GM18498 (cell line): ENCODE results near the gene TMEM92.
"Not testable (repeated sequence)": the region's sequence is repeated elsewhere in the genome, so short reads cannot be mapped to it uniquely, and the experiment has no call there.

Experiments
- ATAC-seq: cut with Tn5 transposase; IDR thresholded peaks from one replicate; pipeline ENCODE4 v1.9.1; 2021; ENCODE audit warnings: mild to moderate bottlenecking, moderate library complexity; ENCODE audit not compliant: unreplicated experiment

TMEM92 gene

GRCh38 chr17:50275279-50275678, 1.0 kb downstream of the TMEM92 start:
- ATAC-seq, result no peak

GRCh38 chr17:50276588-50277356, 2.5 kb downstream of the TMEM92 start:
- no peak for ATAC-seq

GRCh38 chr17:50277357-50277754, 3.1 kb downstream of the TMEM92 start:
- ATAC-seq, result no peak

- ATAC-seq, result no peak
Measured at GRCh38 chr17:50278526-50279180, 4.4 kb downstream of the TMEM92 start.

- no peak for ATAC-seq
Measured at GRCh38 chr17:50279181-50279526, 4.9 kb downstream of the TMEM92 start.

GRCh38 chr17:50279639-50280038, 5.4 kb downstream of the TMEM92 start:
- no peak for ATAC-seq

- no peak for ATAC-seq
Measured at GRCh38 chr17:50280068-50280467, 5.8 kb downstream of the TMEM92 start.

- no peak for ATAC-seq
Measured at GRCh38 chr17:50280801-50281441, 6.7 kb downstream of the TMEM92 start.

GRCh38 chr17:50281739-50282401, 7.6 kb downstream of the TMEM92 start:
- ATAC-seq, result no peak

GRCh38 chr17:50283246-50283645, 9.0 kb downstream of the TMEM92 start:
- no peak for ATAC-seq

GRCh38 chr17:50283714-50284113, 9.4 kb downstream of the TMEM92 start:
- ATAC-seq, result no peak

- no peak for ATAC-seq
Measured at GRCh38 chr17:50285941-50286340, 11.7 kb downstream of the TMEM92 start.

GRCh38 chr17:50287302-50287701, 13.0 kb downstream of the TMEM92 start:
- not testable (repeated sequence) for ATAC-seq

- ATAC-seq, result no peak
Measured at GRCh38 chr17:50288306-50288705, 14.0 kb downstream of the TMEM92 start.

GRCh38 chr17:50289278-50289677, 15.0 kb downstream of the TMEM92 start:
- ATAC-seq, result no peak

- ATAC-seq, result no peak
Measured at GRCh38 chr17:50289991-50290702, 15.9 kb downstream of the TMEM92 start.

GRCh38 chr17:50290933-50291332, 16.7 kb downstream of the TMEM92 start:
- ATAC-seq, result no peak

GRCh38 chr17:50292465-50292864, 18.2 kb downstream of the TMEM92 start:
- no peak for ATAC-seq

GRCh38 chr17:50295021-50295420, 20.8 kb downstream of the TMEM92 start:
- ATAC-seq, result no peak

GRCh38 chr17:50297407-50297865, 23.2 kb downstream of the TMEM92 start:
- no peak for ATAC-seq

- ATAC-seq, result no peak
Measured at GRCh38 chr17:50298018-50298417, 23.8 kb downstream of the TMEM92 start.
